NB4 (cell line): ENCODE measurements around the gene ZYX.

Source experiments
- CTCF ChIP-seq: IDR thresholded peaks from one replicate; pipeline ENCODE4 v1.5.1; 2012; ENCODE audit warnings: low read depth, low read length
- MYC ChIP-seq: IDR thresholded peaks from 2 replicates; pipeline ENCODE4 v1.6.1; 2011; ENCODE audit warnings: low read depth, low read length
- TF ChIP-seq, protein P1 (sequence below): IDR thresholded peaks from 2 replicates; pipeline ENCODE4 v1.6.1; 2011; ENCODE audit warnings: low read depth, low read length

- no peak for TF ChIP-seq CTCF
- TF ChIP-seq, protein P1, sequence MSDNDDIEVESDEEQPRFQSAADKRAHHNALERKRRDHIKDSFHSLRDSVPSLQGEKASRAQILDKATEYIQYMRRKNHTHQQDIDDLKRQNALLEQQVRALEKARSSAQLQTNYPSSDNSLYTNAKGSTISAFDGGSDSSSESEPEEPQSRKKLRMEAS: 0 out of 2 replicates have a peak, but pooled peaks have one; percentile 18
- peak; percentile 27; the same call in 1 of the 2 replicates for TF ChIP-seq MYC
Observed at GRCh38 chr7:143395187-143396149, 14.3 kb downstream of the ZYX start.
